K562 (cell line): ENCODE measurements around the gene ALG8. TPM values are rescaled to one million over a fixed set of nuclear protein-coding genes. Genes with fewer than 3 reads are reported as not detected.

Experiments used
- CHD2 ChIP-seq: IDR thresholded peaks from 2 replicates; pipeline ENCODE4 v1.6.1; 2011; ENCODE audit warnings: low read depth, low read length
- DNMT1 ChIP-seq: fragments of 450-650 bp; IDR thresholded peaks from 2 replicates; pipeline ENCODE4 v1.6.1; 2016; ENCODE audit warnings: antibody characterized with exemption, mild to moderate bottlenecking
- KLF13 ChIP-seq: fragments of 450-650 bp; IDR thresholded peaks from 2 replicates; pipeline ENCODE4 v1.6.1; 2016; ENCODE audit warnings: missing genetic modification characterization, low read depth, mild to moderate bottlenecking, missing compliant biosample characterization, moderate library complexity, borderline replicate concordance
- MYNN ChIP-seq, 2 experiments: sonication (generic); formaldehyde crosslinking in 1 of 2; IDR thresholded peaks; 2 replicates each; pipeline versions ENCODE4 v1.5.0 to v1.6.1; 2016 to 2020; ENCODE audit warnings: antibody characterized with exemption in 1 of 2, missing genetic modification reagents in 1 of 2
- NCOA4 ChIP-seq: fragments of 450-650 bp; IDR thresholded peaks from 2 replicates; pipeline ENCODE4 v1.6.1; 2018; ENCODE audit warnings: mild to moderate bottlenecking; ENCODE audit not compliant: partially characterized antibody
- POLR2AphosphoS5 ChIP-seq: IDR thresholded peaks from 2 replicates; pipeline ENCODE4 v1.6.1; 2011; ENCODE audit warnings: mild to moderate bottlenecking, low read depth, low read length, moderate library complexity; ENCODE audit not compliant: control insufficient read depth, insufficient read depth
- SOX6 ChIP-seq: fragments of 450-650 bp; IDR thresholded peaks from 2 replicates; pipeline ENCODE4 v1.6.1; 2014; ENCODE audit warnings: mild to moderate bottlenecking
- SUPT5H ChIP-seq: fragments of 450-650 bp; IDR thresholded peaks from 2 replicates; pipeline ENCODE4 v1.6.1; 2016
- TCF7 ChIP-seq: sonication (generic); IDR thresholded peaks from 2 replicates; pipeline ENCODE4 v1.6.1; 2016; ENCODE audit warnings: antibody characterized with exemption, borderline replicate concordance
- TRIM24 ChIP-seq, 2 experiments: fragments of 450-650 bp; IDR thresholded peaks; 2 replicates each; pipeline ENCODE4 v1.6.1; 2016
- YY1 ChIP-seq, 3 experiments: IDR thresholded peaks; 2 replicates each; pipeline ENCODE4 v1.6.1; 2011; ENCODE audit warnings: low read length in 2 of 3, mild to moderate bottlenecking in 2 of 3, moderate library complexity in 2 of 3, borderline replicate concordance in 1 of 3, control low read depth in 1 of 3, low read depth in 1 of 3; ENCODE audit not compliant: insufficient read depth in 3 of 3, insufficient replicate concordance in 2 of 3, control insufficient read depth in 1 of 3, insufficient read length in 1 of 3; ENCODE audit errors: extremely low read depth in 1 of 3
- ZBTB8A ChIP-seq: fragments of 450-650 bp; IDR thresholded peaks from 2 replicates; pipeline ENCODE4 v1.6.1; 2018; ENCODE audit warnings: mild to moderate bottlenecking, moderate library complexity; ENCODE audit not compliant: partially characterized antibody
- ZNF551 ChIP-seq: fragments of 250-450 bp; sonication (Bioruptor Pico); IDR thresholded peaks from 2 replicates; pipeline ENCODE4 v1.5.0; 2021; ENCODE audit warnings: mild to moderate bottlenecking, moderate library complexity
- polyA plus RNA-seq, 8 experiments: library from polyadenylated mRNA; depleted of rRNA in 4 of 8; stranded (reverse) in 5 of 8; unstranded in 3 of 8; fragments of >200 nt; fragmentation: Nextera tagmentation in 2 of 8; fragmentation: Illumina TruSeq in 1 of 8; extraction: Ambion mirVana in 2 of 8; extraction: Trizol in 1 of 8; gene quantifications; 2 replicates each; pipeline versions ENCODE4 v1.2.1 to v1.2.3, GENCODE V29; 2011 to 2014; ENCODE audit warnings: inconsistent platforms in 1 of 8, missing spikeins in 1 of 8
- total RNA-seq, 7 experiments: library from RNA; depleted of rRNA in 6 of 7; stranded (reverse); fragments of >200 nt in 6 of 7; fragmentation: Illumina TruSeq in 2 of 7; extraction: Trizol in 2 of 7; gene quantifications; 2 replicates each; pipeline versions ENCODE4 v1.2.1 to v1.2.3, GENCODE V29; 2011 to 2021; ENCODE audit warnings: low replicate concordance in 1 of 7
- TF ChIP-seq, protein P1 (sequence below), 2 experiments: fragments of 450-650 bp in 1 of 2; sonication (generic) in 1 of 2; formaldehyde crosslinking; conservative IDR thresholded peaks; 2 replicates each; pipeline versions ENCODE4 v1.4.0 to v1.8.1; 2020 to 2022; ENCODE audit warnings: mild to moderate bottlenecking in 1 of 2, missing genetic modification reagents in 1 of 2
- TF ChIP-seq, protein P2 (sequence below): fragments of 150-350 bp; IDR thresholded peaks from 2 replicates; pipeline ENCODE4 v1.6.1; 2014; ENCODE audit warnings: low read depth, mild to moderate bottlenecking, low read length, borderline replicate concordance
- TF ChIP-seq, protein P3 (sequence below): fragments of 450-650 bp; formaldehyde crosslinking; conservative IDR thresholded peaks from 2 replicates; pipeline ENCODE4 v1.4.0; 2022; ENCODE audit warnings: mild to moderate bottlenecking, missing genetic modification characterization
- TF ChIP-seq, protein P4 (sequence below): fragments of 250-450 bp; sonication (Bioruptor Pico); IDR thresholded peaks from 2 replicates; pipeline ENCODE4 v1.8.0; 2022; ENCODE audit warnings: inconsistent platforms, mild to moderate bottlenecking, moderate library complexity, borderline replicate concordance

Gene ALG8
- total and polyA plus RNA-seq, 9 of the 15 experiments (the other 6 are each of a cell fraction or from before 2014, with no cell fraction given) = 59.3 to 189 (median 106) TPM

DNA sequence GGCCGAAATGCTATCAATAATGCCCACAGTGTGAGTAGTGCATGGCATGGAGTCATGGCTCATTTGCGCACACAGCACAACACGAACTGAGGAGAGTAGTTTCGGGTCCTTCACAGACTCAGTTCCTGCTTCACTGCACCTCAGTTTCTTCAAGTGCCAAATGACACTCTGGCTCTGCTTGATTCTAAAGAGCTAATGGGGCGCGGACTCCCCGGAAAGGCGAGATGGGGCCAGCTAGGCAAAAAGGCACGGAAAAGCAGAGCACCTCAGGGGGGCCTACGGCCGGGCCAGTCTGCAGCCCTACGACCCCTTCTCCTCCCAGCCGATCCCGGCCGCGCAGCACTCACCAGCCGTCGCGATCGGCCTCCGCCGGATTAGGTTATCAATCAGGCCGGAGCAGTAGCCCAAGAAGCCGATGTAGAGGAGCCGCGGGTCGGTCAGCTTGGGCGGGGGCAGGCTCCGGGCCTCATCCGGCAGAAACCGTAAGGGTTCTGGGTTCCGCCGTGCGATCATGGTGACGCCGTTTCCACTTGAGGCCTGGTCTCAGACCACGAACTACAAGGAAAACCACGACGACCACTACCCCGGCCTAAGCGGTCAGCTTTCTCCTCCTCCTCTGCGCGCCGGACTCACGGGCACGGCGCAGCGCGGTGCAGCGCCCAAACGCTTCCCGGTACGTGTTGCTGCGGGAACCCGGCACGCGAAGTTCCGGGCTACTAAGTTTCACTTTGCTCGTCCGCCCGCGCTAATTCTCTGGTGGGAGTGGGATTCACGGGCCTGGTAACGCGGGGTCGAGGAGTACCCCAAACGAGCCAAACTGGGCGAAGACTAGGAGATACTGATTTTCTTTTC lies 60.0 kb downstream of the ALG8 start, which contains the start of gene NDUFC2 (continued):
- TF ChIP-seq, protein P1, sequence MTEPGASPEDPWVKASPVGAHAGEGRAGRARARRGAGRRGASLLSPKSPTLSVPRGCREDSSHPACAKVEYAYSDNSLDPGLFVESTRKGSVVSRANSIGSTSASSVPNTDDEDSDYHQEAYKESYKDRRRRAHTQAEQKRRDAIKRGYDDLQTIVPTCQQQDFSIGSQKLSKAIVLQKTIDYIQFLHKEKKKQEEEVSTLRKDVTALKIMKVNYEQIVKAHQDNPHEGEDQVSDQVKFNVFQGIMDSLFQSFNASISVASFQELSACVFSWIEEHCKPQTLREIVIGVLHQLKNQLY (CRISPR knock-in tag; conservative IDR thresholded peaks at IDR 0.05) = no peak
- TF ChIP-seq, protein P2, sequence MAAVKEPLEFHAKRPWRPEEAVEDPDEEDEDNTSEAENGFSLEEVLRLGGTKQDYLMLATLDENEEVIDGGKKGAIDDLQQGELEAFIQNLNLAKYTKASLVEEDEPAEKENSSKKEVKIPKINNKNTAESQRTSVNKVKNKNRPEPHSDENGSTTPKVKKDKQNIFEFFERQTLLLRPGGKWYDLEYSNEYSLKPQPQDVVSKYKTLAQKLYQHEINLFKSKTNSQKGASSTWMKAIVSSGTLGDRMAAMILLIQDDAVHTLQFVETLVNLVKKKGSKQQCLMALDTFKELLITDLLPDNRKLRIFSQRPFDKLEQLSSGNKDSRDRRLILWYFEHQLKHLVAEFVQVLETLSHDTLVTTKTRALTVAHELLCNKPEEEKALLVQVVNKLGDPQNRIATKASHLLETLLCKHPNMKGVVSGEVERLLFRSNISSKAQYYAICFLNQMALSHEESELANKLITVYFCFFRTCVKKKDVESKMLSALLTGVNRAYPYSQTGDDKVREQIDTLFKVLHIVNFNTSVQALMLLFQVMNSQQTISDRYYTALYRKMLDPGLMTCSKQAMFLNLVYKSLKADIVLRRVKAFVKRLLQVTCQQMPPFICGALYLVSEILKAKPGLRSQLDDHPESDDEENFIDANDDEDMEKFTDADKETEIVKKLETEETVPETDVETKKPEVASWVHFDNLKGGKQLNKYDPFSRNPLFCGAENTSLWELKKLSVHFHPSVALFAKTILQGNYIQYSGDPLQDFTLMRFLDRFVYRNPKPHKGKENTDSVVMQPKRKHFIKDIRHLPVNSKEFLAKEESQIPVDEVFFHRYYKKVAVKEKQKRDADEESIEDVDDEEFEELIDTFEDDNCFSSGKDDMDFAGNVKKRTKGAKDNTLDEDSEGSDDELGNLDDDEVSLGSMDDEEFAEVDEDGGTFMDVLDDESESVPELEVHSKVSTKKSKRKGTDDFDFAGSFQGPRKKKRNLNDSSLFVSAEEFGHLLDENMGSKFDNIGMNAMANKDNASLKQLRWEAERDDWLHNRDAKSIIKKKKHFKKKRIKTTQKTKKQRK = no peak
- peak; percentile 45 for TF ChIP-seq CHD2
- TF ChIP-seq DNMT1 = no peak
- TF ChIP-seq YY1 (IDR thresholded peaks at IDR 0.05; ENCODE audit: borderline replicate concordance in 1 of 3, control insufficient read depth in 1 of 3, extremely low read depth in 1 of 3, insufficient read depth in 3 of 3, insufficient read length in 1 of 3, insufficient replicate concordance in 2 of 3, low read depth in 1 of 3, low read length in 2 of 3) = peak in 2 of 3 experiments; percentile 73 to 79
- peak; percentile 68 for TF ChIP-seq MYNN (IDR thresholded peaks at IDR 0.05)
- TF ChIP-seq MYNN (CRISPR knock-in tag; IDR thresholded peaks at IDR 0.05) = no peak
- no peak for TF ChIP-seq NCOA4
- peak; percentile 53; the same call in 1 of the 2 replicates for TF ChIP-seq SOX6
- peak; percentile 44; the same call in 1 of the 2 replicates for TF ChIP-seq KLF13 (tag)
- peak; percentile 87 for TF ChIP-seq POLR2AphosphoS5
- TF ChIP-seq TCF7 = peak; percentile 71; the same call in 1 of the 2 replicates
- peak; percentile 87 for TF ChIP-seq SUPT5H
- TF ChIP-seq, protein P3, sequence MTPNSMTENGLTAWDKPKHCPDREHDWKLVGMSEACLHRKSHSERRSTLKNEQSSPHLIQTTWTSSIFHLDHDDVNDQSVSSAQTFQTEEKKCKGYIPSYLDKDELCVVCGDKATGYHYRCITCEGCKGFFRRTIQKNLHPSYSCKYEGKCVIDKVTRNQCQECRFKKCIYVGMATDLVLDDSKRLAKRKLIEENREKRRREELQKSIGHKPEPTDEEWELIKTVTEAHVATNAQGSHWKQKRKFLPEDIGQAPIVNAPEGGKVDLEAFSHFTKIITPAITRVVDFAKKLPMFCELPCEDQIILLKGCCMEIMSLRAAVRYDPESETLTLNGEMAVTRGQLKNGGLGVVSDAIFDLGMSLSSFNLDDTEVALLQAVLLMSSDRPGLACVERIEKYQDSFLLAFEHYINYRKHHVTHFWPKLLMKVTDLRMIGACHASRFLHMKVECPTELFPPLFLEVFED = no peak
- TF ChIP-seq TRIM24 (IDR thresholded peaks at IDR 0.05) = peak in 1 of 2 experiments; percentile 98; a peak in 2 of 4 replicates
- TF ChIP-seq ZBTB8A = no peak
- TF ChIP-seq ZNF551 = no peak
- TF ChIP-seq, protein P4, sequence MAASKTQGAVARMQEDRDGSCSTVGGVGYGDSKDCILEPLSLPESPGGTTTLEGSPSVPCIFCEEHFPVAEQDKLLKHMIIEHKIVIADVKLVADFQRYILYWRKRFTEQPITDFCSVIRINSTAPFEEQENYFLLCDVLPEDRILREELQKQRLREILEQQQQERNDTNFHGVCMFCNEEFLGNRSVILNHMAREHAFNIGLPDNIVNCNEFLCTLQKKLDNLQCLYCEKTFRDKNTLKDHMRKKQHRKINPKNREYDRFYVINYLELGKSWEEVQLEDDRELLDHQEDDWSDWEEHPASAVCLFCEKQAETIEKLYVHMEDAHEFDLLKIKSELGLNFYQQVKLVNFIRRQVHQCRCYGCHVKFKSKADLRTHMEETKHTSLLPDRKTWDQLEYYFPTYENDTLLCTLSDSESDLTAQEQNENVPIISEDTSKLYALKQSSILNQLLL (CRISPR knock-in tag) = no peak
